Endothelial cell of umbilical vein (primary cell): ENCODE results near the gene GMPR2.

Experiments
- EZH2 ChIP-seq: IDR thresholded peaks from 2 replicates; pipeline ENCODE4 v1.6.1; 2012; ENCODE audit warnings: borderline replicate concordance, low read depth, mild to moderate bottlenecking, moderate library complexity, low read length, inconsistent platforms; ENCODE audit not compliant: severe bottlenecking
- FOS ChIP-seq: IDR thresholded peaks from 2 replicates; pipeline ENCODE4 v1.6.1; 2011; ENCODE audit warnings: mild to moderate bottlenecking, low read length, moderate library complexity, borderline replicate concordance; ENCODE audit not compliant: insufficient read depth
- GATA2 ChIP-seq: IDR thresholded peaks from 2 replicates; pipeline ENCODE4 v1.7.0; 2011; ENCODE audit warnings: low read depth, mild to moderate bottlenecking, moderate library complexity, mixed read lengths, low read length; ENCODE audit not compliant: insufficient read length, insufficient read depth
- POLR2AphosphoS5 ChIP-seq: IDR thresholded peaks from 2 replicates; pipeline ENCODE4 v1.6.1; 2012; ENCODE audit warnings: low read depth, mild to moderate bottlenecking, control low read depth, low read length, moderate library complexity; ENCODE audit not compliant: insufficient read depth
- TF ChIP-seq, protein P1 (sequence below), 2 donors: IDR thresholded peaks; 1 replicate in 1 of 2; 2 replicates in 1 of 2; pipeline ENCODE4 v1.5.1; 2011; ENCODE audit warnings: low read length in 2 of 2, mild to moderate bottlenecking in 2 of 2, moderate library complexity in 2 of 2, control low read depth in 1 of 2, inconsistent platforms in 1 of 2, low read depth in 1 of 2; ENCODE audit not compliant: insufficient read depth in 1 of 2; ENCODE audit errors: extremely low read depth in 1 of 2

DNA sequence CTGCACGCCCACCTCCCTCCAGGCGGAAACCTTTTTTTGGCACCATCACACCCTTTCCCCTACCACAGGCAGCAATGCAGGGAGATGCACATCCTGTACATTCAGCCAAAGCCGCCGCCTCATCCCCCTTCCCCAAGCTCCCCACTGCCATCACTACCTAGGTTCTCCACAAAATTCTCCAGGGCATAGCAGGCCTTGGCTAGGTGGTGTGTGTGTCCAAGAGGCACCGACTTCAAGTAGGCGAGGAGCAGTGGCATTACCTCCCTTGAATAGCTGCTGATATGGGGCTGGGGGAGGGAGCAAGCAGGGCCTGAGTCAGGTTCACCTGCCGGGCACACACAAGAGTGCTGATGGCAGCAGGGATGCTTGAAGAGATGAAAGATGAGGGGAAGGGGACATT is 47.7 kb upstream of the GMPR2 start:
- TF ChIP-seq, protein P1, sequence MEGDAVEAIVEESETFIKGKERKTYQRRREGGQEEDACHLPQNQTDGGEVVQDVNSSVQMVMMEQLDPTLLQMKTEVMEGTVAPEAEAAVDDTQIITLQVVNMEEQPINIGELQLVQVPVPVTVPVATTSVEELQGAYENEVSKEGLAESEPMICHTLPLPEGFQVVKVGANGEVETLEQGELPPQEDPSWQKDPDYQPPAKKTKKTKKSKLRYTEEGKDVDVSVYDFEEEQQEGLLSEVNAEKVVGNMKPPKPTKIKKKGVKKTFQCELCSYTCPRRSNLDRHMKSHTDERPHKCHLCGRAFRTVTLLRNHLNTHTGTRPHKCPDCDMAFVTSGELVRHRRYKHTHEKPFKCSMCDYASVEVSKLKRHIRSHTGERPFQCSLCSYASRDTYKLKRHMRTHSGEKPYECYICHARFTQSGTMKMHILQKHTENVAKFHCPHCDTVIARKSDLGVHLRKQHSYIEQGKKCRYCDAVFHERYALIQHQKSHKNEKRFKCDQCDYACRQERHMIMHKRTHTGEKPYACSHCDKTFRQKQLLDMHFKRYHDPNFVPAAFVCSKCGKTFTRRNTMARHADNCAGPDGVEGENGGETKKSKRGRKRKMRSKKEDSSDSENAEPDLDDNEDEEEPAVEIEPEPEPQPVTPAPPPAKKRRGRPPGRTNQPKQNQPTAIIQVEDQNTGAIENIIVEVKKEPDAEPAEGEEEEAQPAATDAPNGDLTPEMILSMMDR (IDR thresholded peaks at IDR 0.05; ENCODE audit: extremely low read depth in 1 of 2, insufficient read depth in 1 of 2, low read depth in 1 of 2, low read length in 2 of 2): no peak
- TF ChIP-seq POLR2AphosphoS5: no peak
- TF ChIP-seq EZH2: no peak
- TF ChIP-seq FOS: no peak
- no peak for TF ChIP-seq GATA2
